Endothelial cell of umbilical vein (primary cell): ENCODE measurements around the gene CTSH. TPM values are rescaled to one million over a fixed set of nuclear protein-coding genes. Genes with fewer than 3 reads are reported as not detected.

Experiments used
- BruUV-seq: library from RNA; stranded (reverse); fragments of 400-500 nt; replicated peaks from 2 replicates; lab custom pipeline; 2021; lab: Mats Ljungman, UMichigan
- CTCF ChIA-PET: fragments of 300-600, 350-600 bp; sonication (Branson Sonifier 250); formaldehyde crosslinking; loops from one replicate; lab custom pipeline; 2021; ENCODE audit warnings: antibody characterized with exemption, inconsistent platforms; lab: Charles Lee
- POLR2A ChIA-PET: fragments of 300-600, 350-600 bp; sonication (Branson Sonifier 250); formaldehyde crosslinking; loops from one replicate; lab custom pipeline; 2021; ENCODE audit warnings: antibody characterized with exemption, inconsistent platforms; lab: Charles Lee
- DNase-seq: peaks from one replicate; pipeline ENCODE4 v3.0.0-alpha.2; 2011; ENCODE audit warnings: low read depth, low spot score
- FAIRE-seq: peaks from 2 replicates; lab custom pipeline; 2011; peaks lifted over from hg19 to GRCh38; lab: Jason Lieb, UNC
- H2AFZ ChIP-seq: 2 replicates; pipeline ENCODE4 v1.6.0; 2012; ENCODE audit warnings: low read depth, low read length, control low read depth, inconsistent platforms
- H3K27ac ChIP-seq: 2 replicates; pipeline ENCODE4 v1.5.1; 2011; ENCODE audit warnings: low read depth, mild to moderate bottlenecking, control low read depth, low read length, moderate library complexity; ENCODE audit not compliant: insufficient read depth
- H3K27me3 ChIP-seq, 2 experiments: 2 replicates each; pipeline versions ENCODE4 v1.6.0 to v1.6.1; 2011; ENCODE audit warnings: low read length in 2 of 2, mixed read lengths in 1 of 2; ENCODE audit not compliant: control insufficient read depth in 2 of 2, insufficient read depth in 2 of 2
- H3K36me3 ChIP-seq, 2 experiments: 2 replicates in 1 of 2; 3 replicates in 1 of 2; pipeline ENCODE4 v1.5.1; 2011; ENCODE audit warnings: low read length in 2 of 2, mild to moderate bottlenecking in 1 of 2, moderate library complexity in 1 of 2; ENCODE audit not compliant: control insufficient read depth in 2 of 2, insufficient read depth in 2 of 2; ENCODE audit errors: extremely low read depth in 1 of 2
- H3K4me1 ChIP-seq: 3 replicates; pipeline ENCODE4 v1.5.1; 2011; ENCODE audit warnings: mild to moderate bottlenecking, low read length; ENCODE audit not compliant: control insufficient read depth, insufficient read depth; ENCODE audit errors: extremely low read depth
- H3K4me2 ChIP-seq: 2 replicates; pipeline ENCODE4 v1.6.1; 2011; ENCODE audit warnings: low read length, control low read depth, mixed read lengths; ENCODE audit not compliant: insufficient read depth
- H3K4me3 ChIP-seq, 3 experiments: fragments of 200-600 bp in 1 of 3; sonication (generic), shearing (Covaris generic) in 1 of 3; replicated peaks in 1 of 3; 2 replicates each; pipeline ENCODE4 v1.5.1; 2011 to 2016; ENCODE audit warnings: control low read depth in 3 of 3, low read length in 3 of 3, mild to moderate bottlenecking in 2 of 3, inconsistent platforms in 1 of 3, low read depth in 1 of 3, moderate library complexity in 1 of 3; ENCODE audit not compliant: insufficient read depth in 1 of 3
- H3K79me2 ChIP-seq: 2 replicates; pipeline ENCODE4 v1.6.0; 2012; ENCODE audit warnings: low read length, inconsistent platforms; ENCODE audit not compliant: control insufficient read depth, insufficient read depth
- H3K9ac ChIP-seq: replicated peaks from 2 replicates; pipeline ENCODE3; 2011; ENCODE audit warnings: low read length, control low read depth; ENCODE audit not compliant: insufficient read depth; ENCODE audit errors: extremely low read depth
- H3K9me1 ChIP-seq: replicated peaks from 3 replicates; pipeline ENCODE4 v1.6.0; 2011; ENCODE audit warnings: mild to moderate bottlenecking, low read length; ENCODE audit not compliant: control insufficient read depth, insufficient read depth; ENCODE audit errors: extremely low read depth
- H3K9me3 ChIP-seq: replicated peaks from 2 replicates; pipeline ENCODE4 v1.5.1; 2012; ENCODE audit warnings: low read length, inconsistent platforms; ENCODE audit not compliant: control insufficient read depth, insufficient read depth
- H4K20me1 ChIP-seq: replicated peaks from 2 replicates; pipeline ENCODE3; 2011; ENCODE audit warnings: mild to moderate bottlenecking, low read length; ENCODE audit not compliant: control insufficient read depth, insufficient read depth; ENCODE audit errors: extremely low read depth
- EZH2 ChIP-seq: IDR thresholded peaks from 2 replicates; pipeline ENCODE4 v1.6.1; 2012; ENCODE audit warnings: borderline replicate concordance, low read depth, mild to moderate bottlenecking, moderate library complexity, low read length, inconsistent platforms; ENCODE audit not compliant: severe bottlenecking
- FOS ChIP-seq: IDR thresholded peaks from 2 replicates; pipeline ENCODE4 v1.6.1; 2011; ENCODE audit warnings: mild to moderate bottlenecking, low read length, moderate library complexity, borderline replicate concordance; ENCODE audit not compliant: insufficient read depth
- GATA2 ChIP-seq: IDR thresholded peaks from 2 replicates; pipeline ENCODE4 v1.7.0; 2011; ENCODE audit warnings: low read depth, mild to moderate bottlenecking, moderate library complexity, mixed read lengths, low read length; ENCODE audit not compliant: insufficient read length, insufficient read depth
- JUN ChIP-seq: IDR thresholded peaks from 2 replicates; pipeline ENCODE4 v1.6.1; 2011; ENCODE audit warnings: borderline replicate concordance, low read depth; ENCODE audit not compliant: insufficient read length, insufficient read depth
- MAX ChIP-seq: IDR thresholded peaks from 2 replicates; pipeline ENCODE4 v1.6.1; 2011; ENCODE audit not compliant: insufficient read depth, insufficient read length
- MYC ChIP-seq: IDR thresholded peaks from one replicate; pipeline ENCODE4 v1.6.1; 2011; ENCODE audit warnings: mild to moderate bottlenecking, low read depth, low read length
- POLR2A ChIP-seq: IDR thresholded peaks from 2 replicates; pipeline ENCODE4 v1.6.1; 2012; ENCODE audit warnings: low read depth, mild to moderate bottlenecking, control low read depth, low read length
- dilution Hi-C: fragments of 300-500 bp; cut with MboI; formaldehyde crosslinking; loops from one replicate; pipeline ENCODE4 v1.15.0; 2019; ENCODE audit warnings: low sequenced_read_pairs; ENCODE audit not compliant: extremely low pct_ligation_motif_present
- intact Hi-C: fragments of 100-400 bp; cut with micrococcal nuclease; formaldehyde crosslinking; loops from one replicate; pipeline ENCODE4 v1.10.0; 2022
- polyA plus RNA-seq, 4 experiments: library from polyadenylated mRNA; depleted of rRNA in 3 of 4; stranded (reverse) in 3 of 4; unstranded in 1 of 4; fragments of >200 nt; gene quantifications; 2 replicates each; pipeline versions ENCODE4 v1.2.1 to v1.2.3, GENCODE V29; 2011 to 2012; ENCODE audit warnings: missing spikeins in 1 of 4
- total RNA-seq: library from RNA; stranded (reverse); gene quantifications from 2 replicates; pipeline ENCODE4 v1.2.3, GENCODE V29; 2021

The CTSH gene
- total and polyA plus RNA-seq, 2 donors (not counting 3 experiments of a cell fraction or from before 2014, with no cell fraction given), result 7.0 to 7.4 TPM

GRCh38 chr15:78916088-78916487, 28.8 kb downstream of the CTSH start:
- H3K4me3 ChIP-seq, result no peak overlapping the region
- dilution Hi-C loops (no loop called here), intact Hi-C loops (no loop called here)
- peaks cover 7% of the 10 kb centered on the region for H3K79me2 ChIP-seq
- H4K20me1 ChIP-seq, result no peaks in the 10 kb centered on the region
- ChIA-PET CTCF (interaction anchor here (1.0 to 3.3 kb wide), 3 partner anchors 63 to 268 kb away, joined by 4 to 20 read pairs (median 15); no protein-coding TSS in a partner anchor), POLR2A (no interaction called here)
- no peak overlapping the region for H3K4me2 ChIP-seq
- H3K9me1 ChIP-seq, result no peaks in the 10 kb centered on the region
- no peak overlapping the region for H3K27ac ChIP-seq
- H3K9ac ChIP-seq, result no peak overlapping the region
- H3K4me1 ChIP-seq, result no peaks in the 10 kb centered on the region
- TF ChIP-seq EZH2, result no peak
- TF ChIP-seq MYC, result no peak
- no peak for TF ChIP-seq POLR2A
- TF ChIP-seq JUN, result no peak
- no peak for TF ChIP-seq FOS
- TF ChIP-seq GATA2, result no peak
- TF ChIP-seq MAX, result no peak
- H3K27me3 ChIP-seq, result no peaks in the 10 kb centered on the region
- DNase-seq (no peak), FAIRE-seq (no peak)
- no peak overlapping the region for H2AFZ ChIP-seq
- no peaks in the 10 kb centered on the region for H3K9me3 ChIP-seq
- peaks cover 20 to 37% of the 10 kb centered on the region in 2 experiments for H3K36me3 ChIP-seq
- no TSS peak for BruUV-seq
